ENCODE data around the gene CDKN2B.

- TF ChIP-seq CTCF (IDR thresholded peaks at IDR 0.05 in 8 of 11, conservative IDR thresholded peaks at IDR 0.05 in 3 of 11) (no peak), POLR2A (IDR thresholded peaks at IDR 0.05) (no peak), POLR2AphosphoS5 (IDR thresholded peaks at IDR 0.05) (no peak)
These were observed 755 bp downstream of the CDKN2B start for GRCh38 chr9:22008384-22008716.
